Measurements from ENCODE around the gene KCNE1.

Gene KCNE1

DNA sequence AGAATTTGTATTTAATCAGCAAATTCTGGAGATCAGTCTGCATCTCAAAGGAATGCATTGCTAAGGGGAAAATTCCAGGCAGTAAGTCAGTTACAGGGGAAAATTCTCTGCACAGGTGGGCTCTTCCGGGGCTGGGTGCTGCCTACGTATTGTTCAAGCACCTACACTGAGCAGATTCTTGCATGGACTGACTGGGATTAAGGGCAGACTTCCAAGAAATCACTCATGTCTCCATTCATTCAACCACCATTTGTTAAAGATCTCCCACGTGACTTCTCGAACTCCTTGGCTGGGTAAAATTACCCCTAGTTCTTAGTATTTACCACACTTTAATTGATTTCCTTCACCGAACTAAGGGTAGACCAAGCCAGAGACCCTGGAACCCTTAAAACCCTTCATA, 28.2 kb upstream of the KCNE1 start:
- DNase-seq (ENCODE audit: low read depth) = no peak
- no peak overlapping the region for H3K4me3 ChIP-seq (ENCODE audit: low read depth, low read length)
- TF ChIP-seq MYC (IDR thresholded peaks at IDR 0.05; ENCODE audit: low read depth, low read length) (no peak), CTCF (IDR thresholded peaks at IDR 0.05; ENCODE audit: low read depth, low read length) (no peak)

DNA sequence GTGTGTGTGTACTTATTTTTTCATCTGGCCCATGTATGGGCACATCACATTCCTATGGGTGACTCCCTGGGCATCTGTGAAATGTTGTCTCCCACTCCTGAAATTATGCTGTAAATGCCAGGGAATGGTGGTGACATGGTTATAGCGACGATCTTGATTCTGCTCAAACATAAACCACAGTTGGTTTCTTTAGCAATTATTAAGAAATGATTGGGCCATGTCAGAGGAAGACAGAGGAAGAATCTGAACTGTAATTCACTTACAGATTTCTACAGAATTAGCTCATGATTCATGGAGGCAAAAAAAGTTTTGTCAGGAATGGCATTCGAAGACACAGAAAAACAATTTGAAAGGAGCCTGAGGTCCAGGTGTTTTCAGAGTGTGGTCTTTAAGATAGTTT, 25.8 kb upstream of the KCNE1 start:
- no peak overlapping the region for H3K4me3 ChIP-seq (ENCODE audit: low read depth, low read length)
- no peak for DNase-seq (ENCODE audit: low read depth)
- TF ChIP-seq CTCF (IDR thresholded peaks at IDR 0.05; ENCODE audit: low read depth, low read length) = no peak
- no peak for TF ChIP-seq MYC (IDR thresholded peaks at IDR 0.05; ENCODE audit: low read depth, low read length)
- TF ChIP-seq POLR2A (IDR thresholded peaks at IDR 0.05; ENCODE audit: extremely low read depth, insufficient read length) = no peak
- TF ChIP-seq, protein P1, sequence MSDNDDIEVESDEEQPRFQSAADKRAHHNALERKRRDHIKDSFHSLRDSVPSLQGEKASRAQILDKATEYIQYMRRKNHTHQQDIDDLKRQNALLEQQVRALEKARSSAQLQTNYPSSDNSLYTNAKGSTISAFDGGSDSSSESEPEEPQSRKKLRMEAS (IDR thresholded peaks at IDR 0.05; ENCODE audit: low read depth, low read length) = no peak

DNA sequence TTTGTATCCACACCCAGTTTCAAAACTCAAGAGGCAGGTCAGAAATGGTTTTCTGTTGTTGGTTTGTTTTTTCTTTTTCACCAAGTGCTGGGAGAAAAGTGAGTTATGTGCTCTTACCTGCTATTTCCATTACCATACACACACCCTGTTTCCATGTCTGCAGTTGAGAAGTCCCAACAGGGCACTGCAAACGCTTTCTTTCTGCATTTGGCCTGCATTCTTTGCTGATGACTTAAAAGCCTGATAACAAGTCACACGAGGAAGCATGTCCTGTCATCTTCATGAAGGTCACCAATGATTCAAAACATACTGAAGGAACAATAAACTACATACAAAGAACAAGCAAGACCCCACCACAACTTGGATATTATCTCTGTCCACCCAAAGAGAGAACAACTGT, 24.8 kb upstream of the KCNE1 start:
- no peak for TF ChIP-seq POLR2A (IDR thresholded peaks at IDR 0.05; ENCODE audit: extremely low read depth, insufficient read length)
- TF ChIP-seq CTCF (IDR thresholded peaks at IDR 0.05; ENCODE audit: low read depth, low read length) = no peak
- no peak for TF ChIP-seq MYC (IDR thresholded peaks at IDR 0.05; ENCODE audit: low read depth, low read length)
- TF ChIP-seq, protein P1 (IDR thresholded peaks at IDR 0.05; ENCODE audit: low read depth, low read length) = no peak
- H3K4me3 ChIP-seq (ENCODE audit: low read depth, low read length) = no peak overlapping the region
- DNase-seq (ENCODE audit: low read depth) = no peak

GRCh38 chr21:34536311-34536710, 24.3 kb upstream of the KCNE1 start:
- no peak for DNase-seq (ENCODE audit: low read depth)
- H3K4me3 ChIP-seq (ENCODE audit: low read depth, low read length) = no peak overlapping the region
- TF ChIP-seq, protein P1 (IDR thresholded peaks at IDR 0.05; ENCODE audit: low read depth, low read length) = no peak
- no peak for TF ChIP-seq MYC (IDR thresholded peaks at IDR 0.05; ENCODE audit: low read depth, low read length)
- no peak for TF ChIP-seq POLR2A (IDR thresholded peaks at IDR 0.05; ENCODE audit: extremely low read depth, insufficient read length)
- no peak for TF ChIP-seq CTCF (IDR thresholded peaks at IDR 0.05; ENCODE audit: low read depth, low read length)

- DNase-seq (ENCODE audit: low read depth) = no peak
- no peak overlapping the region for H3K4me3 ChIP-seq (ENCODE audit: low read depth, low read length)
- no peak for TF ChIP-seq MYC (IDR thresholded peaks at IDR 0.05; ENCODE audit: low read depth, low read length)
- TF ChIP-seq, protein P1 (IDR thresholded peaks at IDR 0.05; ENCODE audit: low read depth, low read length) = no peak
- TF ChIP-seq CTCF (IDR thresholded peaks at IDR 0.05; ENCODE audit: low read depth, low read length) = no peak
- TF ChIP-seq POLR2A (IDR thresholded peaks at IDR 0.05; ENCODE audit: extremely low read depth, insufficient read length) = no peak
Observed at GRCh38 chr21:34535886-34536285, 23.9 kb upstream of the KCNE1 start.

DNA sequence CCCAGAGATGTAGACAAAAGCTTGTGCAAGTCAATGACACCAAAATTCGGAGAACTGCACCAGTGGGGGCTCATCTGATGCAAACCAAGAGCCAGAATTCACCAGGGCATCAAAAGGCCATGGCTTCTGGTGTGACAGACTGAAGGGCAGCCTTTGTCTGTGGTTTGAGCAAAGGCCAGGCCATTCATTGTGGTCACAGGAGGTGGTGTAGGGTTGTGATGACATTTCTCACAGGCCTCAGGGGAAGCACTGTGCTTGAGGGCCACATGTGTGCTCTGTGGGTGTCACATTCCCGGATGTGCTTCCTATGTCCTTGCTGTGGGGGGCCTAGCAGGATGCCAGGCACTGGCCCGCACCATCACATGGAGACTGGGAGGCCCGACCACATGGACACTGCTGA, 22.5 kb upstream of the KCNE1 start:
- TF ChIP-seq, protein P1 (IDR thresholded peaks at IDR 0.05; ENCODE audit: low read depth, low read length) = peak; percentile 46; the same call in 1 of the 2 replicates
- no peak for TF ChIP-seq CTCF (IDR thresholded peaks at IDR 0.05; ENCODE audit: low read depth, low read length)
- peak; percentile 86 for DNase-seq (ENCODE audit: low read depth)
- no peak overlapping the region for H3K4me3 ChIP-seq (ENCODE audit: low read depth, low read length)

Data from NB4 (cell line).